NCI-H2081 treated with DMSO at 0.1 percent for 48 hours (cell line): ENCODE results near the gene TFF1.

Experiments used
- DNase-seq: peaks from one replicate; lab custom pipeline; 2025; lab: John Stamatoyannopoulos, UW

TFF1 gene

GRCh38 chr21:42381347-42381984, 15.1 kb upstream of the TFF1 start:
- no peak for DNase-seq

- no peak for DNase-seq
These were observed 13.3 kb upstream of the TFF1 start for GRCh38 chr21:42379426-42380215.

GRCh38 chr21:42378418-42378817, 12.1 kb upstream of the TFF1 start:
- no peak for DNase-seq

GRCh38 chr21:42377951-42378340, 11.6 kb upstream of the TFF1 start:
- no peak for DNase-seq

- DNase-seq = no peak
These were observed 11.0 kb upstream of the TFF1 start for GRCh38 chr21:42377211-42377950.

GRCh38 chr21:42376338-42376982, 10.1 kb upstream of the TFF1 start:
- no peak for DNase-seq

GRCh38 chr21:42375966-42376337, 9.6 kb upstream of the TFF1 start:
- DNase-seq = no peak

GRCh38 chr21:42375506-42375905, 9.2 kb upstream of the TFF1 start:
- DNase-seq = no peak

- no peak for DNase-seq
These were observed 8.6 kb upstream of the TFF1 start for GRCh38 chr21:42374864-42375499.

GRCh38 chr21:42374457-42374856, 8.1 kb upstream of the TFF1 start:
- DNase-seq = no peak

- no peak for DNase-seq
These were observed 7.6 kb upstream of the TFF1 start for GRCh38 chr21:42373908-42374455.

GRCh38 chr21:42373196-42373907, 7.0 kb upstream of the TFF1 start:
- DNase-seq = no peak

- DNase-seq = no peak
These were observed 4.7 kb upstream of the TFF1 start for GRCh38 chr21:42370894-42371654.

GRCh38 chr21:42369821-42370220, 3.5 kb upstream of the TFF1 start:
- DNase-seq = no peak

GRCh38 chr21:42367367-42368165, 1.2 kb upstream of the TFF1 start:
- no peak for DNase-seq

GRCh38 chr21:42365770-42366169, 565 bp downstream of the TFF1 start:
- no peak for DNase-seq

- DNase-seq = no peak
These were observed 1.9 kb downstream of the TFF1 start for GRCh38 chr21:42364304-42364865.

- no peak for DNase-seq
These were observed 3.0 kb downstream of the TFF1 start for GRCh38 chr21:42363312-42363711.

- DNase-seq = no peak
These were observed 3.6 kb downstream of the TFF1 start for GRCh38 chr21:42362700-42363099.
